ENCODE results near the gene PCDHA1. TPM values are rescaled to one million over a fixed set of nuclear protein-coding genes. Genes with fewer than 3 reads are reported as not detected.

Gene PCDHA1
- total RNA-seq, 1 experiment from 2014 or later = not detected

DNA sequence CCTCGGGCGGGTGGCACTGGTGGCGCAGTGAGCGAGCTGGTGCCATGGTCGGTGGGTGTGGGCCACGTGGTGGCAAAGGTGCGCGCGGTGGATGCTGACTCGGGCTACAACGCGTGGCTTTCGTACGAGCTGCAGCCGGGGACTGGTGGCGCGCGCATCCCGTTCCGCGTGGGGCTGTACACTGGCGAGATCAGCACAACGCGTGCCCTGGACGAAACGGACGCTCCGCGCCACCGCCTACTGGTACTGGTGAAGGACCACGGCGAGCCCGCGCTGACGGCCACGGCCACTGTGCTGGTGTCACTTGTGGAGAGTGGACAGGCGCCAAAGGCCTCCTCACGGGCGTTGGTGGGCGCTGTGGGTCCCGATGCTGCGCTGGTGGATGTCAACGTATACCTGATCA lies 22.9 kb downstream of the PCDHA1 start:
- H3K27ac ChIP-seq (ENCODE audit: low read depth, low read length) = no peak overlapping the region
- intact Hi-C loops (cut with micrococcal nuclease) = no loop called here
- no peaks in the 10 kb centered on the region for H3K9me3 ChIP-seq (ENCODE audit: control insufficient read depth in 1 of 2, insufficient read depth in 1 of 2, low read depth in 1 of 2, low read length in 2 of 2)
- no peaks in the 10 kb centered on the region for H3K27me3 ChIP-seq (ENCODE audit: insufficient read depth, low read length)
- ATAC-seq (no peak), DNase-seq (ENCODE audit: low read depth, low spot score) (no peak)
- no peaks in the 10 kb centered on the region for H3K79me2 ChIP-seq (ENCODE audit: insufficient read depth, low read length)
- no peak overlapping the region for H3K9ac ChIP-seq (ENCODE audit: low read length)
- H2AFZ ChIP-seq (ENCODE audit: low read depth, low read length, poor library complexity, severe bottlenecking) = no peak overlapping the region
- H3K4me2 ChIP-seq (ENCODE audit: low read length) = no peak overlapping the region
- H3K4me1 ChIP-seq (ENCODE audit: control insufficient read depth in 1 of 2, insufficient read depth in 2 of 2, low read length in 2 of 2) = no peaks in the 10 kb centered on the region
- no peaks in the 10 kb centered on the region for H3K36me3 ChIP-seq (ENCODE audit: control insufficient read depth in 1 of 2, insufficient read depth in 2 of 2, low read length in 2 of 2)
- H3K4me3 ChIP-seq (replicated peaks in 1 of 2; ENCODE audit: low read depth in 1 of 2, low read length in 2 of 2) = no peak overlapping the region
- H3K9me2 ChIP-seq (ENCODE audit: insufficient read depth) = no peaks in the 10 kb centered on the region
- POLR2A ChIA-PET = no interaction called here
- CTCF ChIA-PET = no interaction called here
- TF ChIP-seq ZFX (IDR thresholded peaks at IDR 0.05) (no peak), ZBTB33 (IDR thresholded peaks at IDR 0.05; ENCODE audit: extremely low read depth, insufficient replicate concordance, low read length) (no peak), TCF7L2 (IDR thresholded peaks at IDR 0.05; ENCODE audit: borderline replicate concordance, extremely low read depth, insufficient read depth, insufficient read length) (no peak)
- RAD21 ChIA-PET (ENCODE audit: low non-redundant PET in 1 of 2, low total read pairs in 2 of 2, uncharacterized antibody in 2 of 2, unreplicated experiment in 2 of 2) = no interaction called here
- no peaks in the 10 kb centered on the region for H4K20me1 ChIP-seq (ENCODE audit: insufficient read depth)
- no TSS peak for BruUV-seq (replicated peaks)

DNA sequence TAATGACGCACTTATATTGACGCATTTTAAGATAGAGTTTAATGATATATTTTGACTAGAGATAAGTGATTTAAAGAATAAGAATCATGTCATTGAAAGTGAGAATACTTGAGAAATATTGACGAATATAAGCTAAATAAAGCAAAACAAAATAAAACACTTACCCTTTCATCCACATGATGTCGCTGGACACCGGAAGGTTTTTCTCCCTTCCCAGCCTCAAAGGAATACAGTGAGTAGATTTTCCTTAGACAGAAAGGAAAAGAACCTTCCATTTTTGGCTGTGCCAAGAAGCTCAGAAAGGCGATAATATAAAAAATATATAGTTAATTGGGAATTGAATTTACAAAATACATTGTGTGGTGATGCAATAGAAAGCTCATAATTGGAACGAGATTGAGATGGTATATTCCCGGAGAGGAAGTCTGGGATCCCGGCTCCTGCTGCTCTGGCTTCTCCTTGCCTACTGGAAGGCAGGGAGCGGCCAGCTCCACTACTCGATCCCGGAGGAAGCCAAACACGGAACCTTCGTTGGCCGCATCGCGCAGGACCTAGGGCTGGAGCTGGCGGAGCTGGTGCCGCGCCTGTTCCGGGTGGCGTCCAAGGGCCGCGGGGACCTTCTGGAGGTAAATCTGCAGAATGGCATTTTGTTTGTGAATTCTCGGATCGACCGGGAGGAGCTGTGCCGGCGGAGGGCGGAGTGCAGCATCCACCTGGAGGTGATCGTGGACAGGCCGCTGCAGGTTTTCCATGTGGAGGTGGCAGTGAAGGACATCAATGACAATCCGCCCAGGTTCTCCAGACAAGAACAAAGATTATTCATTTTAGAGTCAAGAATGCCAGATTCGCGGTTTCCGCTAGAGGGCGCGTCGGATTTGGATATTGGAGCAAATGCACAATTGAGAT lies 35.7 kb downstream of the PCDHA1 start, which contains the start of gene PCDHA5:
Gene PCDHA5, plus strand, starts transcription at position 239 of the 906 bp plus-strand sequence.
- Histone ChIP-seq H3K4me2 (ENCODE audit: low read length) (no peak within 1 kb of the TSS), H3K27ac (ENCODE audit: low read depth, low read length) (no peak within 1 kb of the TSS), H3K4me1 (ENCODE audit: control insufficient read depth in 1 of 2, insufficient read depth in 2 of 2, low read length in 2 of 2) (no peaks in the 10 kb centered on the region), H3K27me3 (ENCODE audit: insufficient read depth, low read length) (no peaks in the 10 kb centered on the region), H3K79me2 (ENCODE audit: insufficient read depth, low read length) (no peaks in the 10 kb centered on the region), H3K9me2 (ENCODE audit: insufficient read depth) (no peaks in the 10 kb centered on the region; the same call in 1 of the 2 replicates), H4K20me1 (ENCODE audit: insufficient read depth) (no peaks in the 10 kb centered on the region), H2AFZ (ENCODE audit: low read depth, low read length, poor library complexity, severe bottlenecking) (no peak within 1 kb of the TSS), H3K36me3 (ENCODE audit: control insufficient read depth in 1 of 2, insufficient read depth in 2 of 2, low read length in 2 of 2) (no peaks in the 10 kb centered on the region; a peak in 1 of 4 replicates), H3K4me3 (replicated peaks in 1 of 2; ENCODE audit: low read depth in 1 of 2, low read length in 2 of 2) (no peak within 1 kb of the TSS), H3K9ac (ENCODE audit: low read length) (no peak within 1 kb of the TSS), H3K9me3 (ENCODE audit: control insufficient read depth in 1 of 2, insufficient read depth in 1 of 2, low read depth in 1 of 2, low read length in 2 of 2) (no peaks in the 10 kb centered on the region)
- ChIA-PET CTCF (interaction anchor here (1.0 kb wide), 1 partner anchor 220 kb away, joined by 3 read pairs; no protein-coding TSS in a partner anchor), RAD21 (ENCODE audit: low non-redundant PET in 1 of 2, low total read pairs in 2 of 2, uncharacterized antibody in 2 of 2, unreplicated experiment in 2 of 2) (no interaction called here), POLR2A (no interaction called here)
- BruUV-seq (replicated peaks) = no TSS peak
- ATAC-seq = no peak
- TF ChIP-seq TCF7L2 (IDR thresholded peaks at IDR 0.05; ENCODE audit: borderline replicate concordance, extremely low read depth, insufficient read depth, insufficient read length) (no peak), CTCF (IDR thresholded peaks at IDR 0.05 in 2 of 3, conservative IDR thresholded peaks at IDR 0.05 in 1 of 3; ENCODE audit: borderline replicate concordance in 1 of 3, insufficient read depth in 1 of 3, low read depth in 2 of 3, low read length in 2 of 3) (peak in 2 of 3 experiments; percentile 37 to 55; a peak in 3 of 6 replicates), RAD21 (IDR thresholded peaks at IDR 0.05; ENCODE audit: low read depth) (0 out of 2 replicates have a peak, but pooled peaks have one; percentile 11), SIN3A (IDR thresholded peaks at IDR 0.05; ENCODE audit: low read depth) (no peak)
- DNase-seq (ENCODE audit: low read depth, low spot score) = no peak
- intact Hi-C loops (cut with micrococcal nuclease) = no loop called here

Data from HCT116 (cell line).